Left renal cortex interstitium (tissue), 4 donors: ENCODE results near the gene FAM53B. TPM values are rescaled to one million over a fixed set of nuclear protein-coding genes. Genes with fewer than 3 reads are reported as not detected.

Experiments
- DNase-seq, 4 donors: peaks; one replicate each; pipeline ENCODE4 v3.0.0-alpha.2; 2013; ENCODE audit warnings: low read depth in 4 of 4, low spot score in 2 of 4, missing footprints in 1 of 4
- polyA plus RNA-seq, 4 donors: library from polyadenylated mRNA; unstranded; fragments of 120-200 nt; gene quantifications; one replicate each; pipeline ENCODE4 v1.2.1, GENCODE V29; 2013; ENCODE audit not compliant: insufficient read length in 4 of 4

Gene FAM53B
- polyA plus RNA-seq, 4 donors, result 23.1 to 33.4 (median 28.0) TPM

DNA sequence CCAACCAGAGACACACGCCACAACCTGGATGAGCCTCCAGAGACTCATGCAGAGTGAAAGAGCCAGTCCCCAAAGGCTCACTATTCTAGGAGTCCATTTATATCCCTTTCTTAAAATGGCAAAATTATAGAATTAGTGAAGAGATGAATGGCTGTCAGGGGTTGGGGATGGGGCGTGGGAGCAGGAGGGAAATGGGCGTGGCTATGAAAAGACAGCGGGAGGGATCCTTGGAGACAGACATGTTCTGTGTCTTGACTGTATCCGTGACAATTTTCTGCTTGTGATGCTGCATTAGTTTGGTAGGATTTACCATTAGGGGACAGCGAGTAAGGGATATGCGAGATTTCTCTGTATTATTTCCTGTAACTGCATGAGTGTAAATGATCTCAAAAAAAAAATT, 33.0 kb downstream of the FAM53B start:
- no peak for DNase-seq

- DNase-seq, result no peak
Measured at GRCh38 chr10:124710266-124710881, 33.8 kb downstream of the FAM53B start.

GRCh38 chr10:124709861-124710260, 34.3 kb downstream of the FAM53B start:
- no peak for DNase-seq

- DNase-seq, result no peak
Measured at GRCh38 chr10:124708922-124709520, 35.2 kb downstream of the FAM53B start.

GRCh38 chr10:124708246-124708779, 35.9 kb downstream of the FAM53B start:
- DNase-seq, result no peak

DNA sequence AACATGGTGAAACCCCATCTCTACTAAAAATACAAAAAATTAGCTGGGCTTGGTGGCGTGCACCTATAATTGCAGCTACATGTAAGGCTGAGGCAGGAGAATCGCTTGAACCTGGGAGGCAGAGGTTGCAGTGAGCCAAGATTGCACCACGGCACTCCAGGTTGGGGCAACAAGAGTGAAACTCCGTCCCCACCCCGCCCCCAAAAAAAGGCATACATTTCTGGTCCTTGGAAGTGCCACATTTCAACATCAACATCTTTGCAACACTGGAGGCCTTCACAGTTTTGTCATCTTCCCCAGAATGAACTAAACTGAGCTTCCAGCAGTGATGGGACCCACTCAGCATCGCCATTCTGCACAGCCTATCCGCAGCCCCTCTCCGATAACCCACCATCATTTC, 36.6 kb downstream of the FAM53B start:
- no peak for DNase-seq

DNA sequence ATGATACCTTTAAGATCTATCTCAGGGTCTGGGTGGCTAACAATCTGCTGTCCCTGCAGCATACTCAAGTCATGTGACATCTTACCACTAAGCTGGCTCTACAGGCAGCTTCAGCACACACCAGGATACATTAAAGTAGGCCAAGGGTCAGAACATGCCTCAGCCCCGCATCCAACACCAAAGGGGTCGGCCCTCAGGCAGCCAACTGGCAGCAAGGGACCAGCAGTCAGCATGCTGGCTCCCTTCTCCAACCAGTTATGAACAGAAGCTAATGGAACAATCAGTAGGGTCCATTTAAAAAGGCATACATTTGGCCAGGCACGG, 37.1 kb downstream of the FAM53B start:
- no peak for DNase-seq

- no peak for DNase-seq
Measured at GRCh38 chr10:124706462-124707143, 37.6 kb downstream of the FAM53B start.

DNA sequence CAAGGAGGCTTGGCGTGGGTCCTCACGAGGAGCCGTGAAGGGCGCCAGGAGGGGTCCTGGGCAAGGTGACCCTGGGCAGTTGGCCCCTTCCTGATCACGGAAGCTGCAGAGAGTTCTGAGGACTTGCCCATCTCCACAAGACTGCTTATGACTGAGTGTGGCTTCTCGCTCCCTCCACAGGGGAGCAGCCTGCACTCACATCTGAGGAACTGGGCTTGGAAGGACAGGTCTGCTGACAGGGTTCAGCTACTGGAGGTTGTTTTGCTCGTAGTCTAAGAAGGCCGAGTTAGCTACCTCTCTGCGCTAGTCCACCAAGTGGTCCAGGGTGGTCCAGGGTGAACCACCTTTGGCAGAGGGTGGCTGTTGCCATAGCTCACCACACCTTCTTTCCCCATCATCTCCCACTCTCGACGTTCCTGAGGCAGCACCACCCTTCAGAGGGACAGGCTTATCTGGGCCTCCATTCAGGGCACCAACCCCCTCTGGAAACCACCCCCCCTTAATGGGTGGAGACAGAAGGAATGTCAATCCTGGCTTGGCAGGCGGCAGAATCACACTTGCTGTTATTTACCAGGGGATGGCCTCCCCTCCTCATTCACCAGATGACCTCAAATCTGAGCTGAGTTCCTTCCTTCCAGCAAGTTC, 38.2 kb downstream of the FAM53B start:
- no peak for DNase-seq

DNA sequence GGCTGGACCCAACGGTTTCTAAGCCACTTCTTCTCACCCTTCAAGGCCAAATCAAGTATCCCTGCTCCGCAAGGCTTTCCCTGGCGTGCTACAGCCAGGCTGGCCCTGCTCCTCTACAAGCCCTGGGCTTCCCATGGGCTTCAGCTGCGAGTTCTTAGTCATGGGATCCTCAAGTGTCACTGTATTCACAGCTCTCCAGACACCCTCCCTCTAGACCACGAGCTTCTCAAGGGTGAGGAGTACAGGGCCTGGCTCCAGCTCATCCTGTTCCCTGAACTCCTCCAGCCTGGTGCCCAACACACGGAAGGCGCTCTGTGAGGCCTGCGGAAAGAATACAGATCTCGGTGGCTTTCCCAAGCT, 38.8 kb downstream of the FAM53B start:
- no peak for DNase-seq

GRCh38 chr10:124704428-124705380, 39.5 kb downstream of the FAM53B start:
- DNase-seq, result no peak

DNA sequence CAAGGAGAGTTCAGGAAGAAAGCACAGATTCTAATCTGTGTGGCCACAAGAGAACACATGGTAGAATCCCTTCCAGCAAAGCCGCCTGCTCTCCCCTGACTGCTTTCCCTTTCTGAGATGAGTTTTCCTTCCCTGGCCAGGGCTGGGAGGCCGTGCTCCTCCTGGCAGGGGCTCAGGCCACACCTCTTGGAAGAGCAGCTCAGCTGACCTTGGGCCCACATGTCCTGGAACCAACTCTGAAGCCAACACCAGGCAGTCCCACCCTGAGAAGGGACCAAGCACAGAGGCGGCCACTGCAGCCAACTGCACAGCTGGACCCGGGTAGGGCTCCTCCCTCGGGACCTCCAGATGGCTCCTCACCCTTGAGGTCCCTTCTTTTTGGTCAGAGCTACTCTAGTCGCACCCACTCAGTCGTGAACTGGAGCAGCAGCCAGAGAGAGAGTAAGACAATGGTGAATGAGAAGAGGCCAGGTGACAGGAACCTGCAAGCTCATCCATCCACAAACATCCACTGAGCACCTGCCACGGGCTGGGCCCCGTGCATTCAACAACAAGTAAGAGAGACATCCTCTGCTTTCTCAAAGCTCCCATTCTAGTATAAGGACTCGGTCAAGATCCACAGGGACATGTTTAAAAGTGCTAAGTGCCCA, 40.3 kb downstream of the FAM53B start:
- no peak for DNase-seq

GRCh38 chr10:124703372-124703771, 40.8 kb downstream of the FAM53B start:
- no peak for DNase-seq

GRCh38 chr10:124701881-124702656, 42.1 kb downstream of the FAM53B start:
- DNase-seq, result no peak

GRCh38 chr10:124701435-124701834, 42.7 kb downstream of the FAM53B start:
- DNase-seq, result peak in 1 of 4 donors; percentile 75

DNA sequence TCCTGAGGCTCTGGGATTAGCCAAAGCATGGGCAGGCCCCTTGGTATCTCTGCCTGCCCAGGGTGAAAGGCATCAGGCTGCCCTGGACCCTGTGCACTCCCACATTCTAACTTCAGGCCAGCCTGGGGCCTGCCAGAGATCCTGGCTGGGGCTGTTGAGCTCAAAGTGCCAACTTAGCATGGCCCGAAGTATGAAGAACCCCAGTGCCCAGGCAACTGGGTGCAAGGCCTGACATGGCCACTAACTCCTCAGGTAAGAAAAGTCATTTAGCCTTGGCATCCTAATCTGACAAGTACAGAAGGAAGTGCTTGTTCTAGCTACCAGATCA, 43.2 kb downstream of the FAM53B start:
- no peak for DNase-seq

DNA sequence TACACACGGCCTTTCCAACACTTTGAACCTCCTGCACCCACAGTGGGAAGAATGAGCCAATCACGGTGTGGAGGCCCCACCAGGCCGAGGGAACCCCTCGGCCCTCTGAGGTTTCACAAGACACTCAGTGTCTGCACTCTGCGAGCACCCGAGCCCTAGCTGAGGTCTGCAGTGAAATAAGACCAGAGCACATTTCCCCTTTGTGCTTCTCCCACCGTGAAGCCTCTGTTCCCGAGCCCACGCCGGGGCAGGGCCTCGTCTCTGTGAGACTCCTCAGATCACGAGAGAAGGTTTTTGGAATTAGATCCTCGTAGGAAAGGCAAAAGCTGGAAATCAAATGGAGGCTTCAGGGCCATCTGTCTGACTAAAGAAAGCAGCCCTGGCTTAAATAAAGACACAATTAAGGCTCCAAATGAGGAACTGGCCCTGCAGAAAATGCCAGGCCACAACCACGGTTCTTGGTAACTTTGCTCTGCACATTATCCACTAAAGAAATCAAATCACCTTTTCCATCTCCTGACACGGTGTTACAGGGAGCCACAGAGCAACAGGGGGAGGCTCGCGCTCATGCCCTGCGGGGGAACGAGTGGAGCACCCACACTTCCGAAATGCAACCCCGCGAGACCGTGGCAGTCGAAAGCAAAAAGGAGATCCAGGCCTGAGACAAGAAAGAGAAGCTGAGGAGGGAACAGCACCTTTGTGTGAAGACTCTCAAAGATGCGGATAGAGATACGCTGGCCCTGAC, 43.7 kb downstream of the FAM53B start:
- no peak for DNase-seq

DNA sequence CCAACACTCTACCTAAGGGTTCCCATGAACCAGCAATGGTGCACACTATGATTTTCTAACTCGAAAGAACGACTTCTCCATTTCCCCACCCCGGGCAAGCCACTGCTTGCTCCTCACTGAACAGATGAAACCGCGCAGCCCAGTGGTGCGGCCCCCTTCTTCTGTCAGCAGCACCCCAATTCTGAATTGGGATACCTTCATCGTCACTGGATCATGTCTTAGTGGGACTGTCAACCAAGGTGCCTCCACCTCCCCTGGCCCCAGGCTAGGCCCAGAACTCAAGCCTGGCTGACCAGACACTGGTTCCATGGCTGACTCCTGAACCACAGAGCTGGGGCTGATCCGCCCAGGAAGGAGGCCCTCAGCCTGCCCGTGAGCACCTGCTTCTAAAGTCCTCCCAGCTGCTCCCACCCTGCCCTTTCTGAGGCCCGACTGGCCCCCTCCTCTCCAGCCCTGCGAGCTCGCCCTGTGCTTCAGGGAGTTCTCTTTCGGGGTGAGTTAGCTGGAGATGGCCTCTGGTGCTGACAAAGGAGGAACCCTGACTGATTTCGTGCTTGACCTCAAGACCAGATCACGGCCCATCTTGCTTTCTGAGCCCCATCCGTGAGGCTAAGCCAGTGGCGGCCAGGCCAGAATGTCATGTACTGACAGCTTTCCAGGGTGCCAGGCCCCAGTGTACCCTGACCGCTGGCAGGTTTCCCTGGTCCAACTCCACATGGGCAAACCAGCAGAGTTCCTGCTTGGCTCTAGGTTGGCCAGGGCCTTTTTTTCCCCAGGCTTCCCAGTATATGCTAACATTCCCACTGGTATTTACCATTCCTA, 44.5 kb downstream of the FAM53B start:
- no peak for DNase-seq
